Mesothelial cell of epicardium (in vitro differentiated cells): Measurements from ENCODE around the gene NSDHL. TPM values are rescaled to one million over a fixed set of nuclear protein-coding genes. Genes with fewer than 3 reads are reported as not detected.
A peak's percentile ranks its signal among the peaks of the same experiment; 100 is the strongest.
"Not testable (repeated sequence)": the region's sequence is repeated elsewhere in the genome, so short reads cannot be mapped to it uniquely, and the experiment has no call there.

Experiments
- DNase-seq, 2 experiments: peaks; one replicate each; pipeline ENCODE4 v3.0.0; 2021; ENCODE audit warnings: low spot score in 2 of 2; ENCODE audit not compliant: unreplicated experiment in 2 of 2
- H3K27ac Mint-ChIP-seq: 2 replicates; pipeline ENCODE4 v1.8.0; 2021; ENCODE audit warnings: mixed read lengths
- H3K27me3 Mint-ChIP-seq: 2 replicates; pipeline ENCODE4 v1.8.0; 2021; ENCODE audit warnings: low read depth, mixed read lengths
- H3K36me3 Mint-ChIP-seq: 2 replicates; pipeline ENCODE4 v1.8.0; 2021; ENCODE audit warnings: mixed read lengths
- H3K4me1 Mint-ChIP-seq: 2 replicates; pipeline ENCODE4 v1.8.0; 2021; ENCODE audit warnings: mixed read lengths
- H3K4me3 Mint-ChIP-seq: 2 replicates; pipeline ENCODE4 v1.8.0; 2021; ENCODE audit warnings: mild to moderate bottlenecking, moderate library complexity, mixed read lengths
- H3K9me3 Mint-ChIP-seq: 2 replicates; pipeline ENCODE4 v1.8.0; 2021; ENCODE audit warnings: mixed read lengths
- CTCF ChIP-seq: fragments of 200-600 bp; sonication (generic); IDR thresholded peaks from one replicate; pipeline ENCODE4 v1.5.0; 2021; ENCODE audit warnings: antibody characterized with exemption; ENCODE audit not compliant: unreplicated experiment
- total RNA-seq: library from RNA; stranded (reverse); gene quantifications from 3 replicates; pipeline ENCODE4 v1.2.1, GENCODE V29; 2021

NSDHL gene
- 21.0 to 21.4 TPM (median 21.1 TPM) in 3 replicates for total RNA-seq

- Mint-ChIP-seq H3K4me3 (peak within 1 kb of the TSS; percentile 93), H3K9me3 (peaks cover 10% of the 10 kb centered on the region)
Measured at GRCh38 chrX:152830312-152831305, at the start of gene NSDHL, which contains the start of gene CETN2. TSS of gene NSDHL (plus strand) at chrX:152831063. CDS start at chrX:152846325, 15,262 bp downstream. TSS of gene CETN2 (minus strand) at chrX:152830757. CDS start at chrX:152830710, 47 bp downstream.

GRCh38 chrX:152787062-152787461 is 43.8 kb upstream of the NSDHL start:
- DNase-seq, H3K27ac Mint-ChIP-seq, H3K36me3 Mint-ChIP-seq, H3K4me1 Mint-ChIP-seq, H3K4me3 Mint-ChIP-seq, H3K9me3 Mint-ChIP-seq: not testable (repeated sequence)
- peaks cover 12% of the 10 kb centered on the region for H3K27me3 Mint-ChIP-seq

More at GRCh38 chrX:152830312-152831305, at the start of gene NSDHL, which contains the start of gene CETN2:
- Mint-ChIP-seq H3K4me1 (peaks cover 16% of the 10 kb centered on the region), H3K36me3 (peaks cover 11% of the 10 kb centered on the region), H3K27ac (peak within 1 kb of the TSS; percentile 97), H3K27me3 (no peaks in the 10 kb centered on the region)
- peak; percentile 87 to 94 for DNase-seq
- TF ChIP-seq CTCF, result no peak

- Mint-ChIP-seq H3K4me1 (no peaks in the 10 kb centered on the region), H3K36me3 (no peaks in the 10 kb centered on the region)
Measured at GRCh38 chrX:152798945-152799344, 31.9 kb upstream of the NSDHL start.

GRCh38 chrX:152806035-152806434 is 24.8 kb upstream of the NSDHL start:
- Mint-ChIP-seq H3K4me3 (no peak overlapping the region), H3K27me3 (peaks cover 46% of the 10 kb centered on the region), H3K36me3 (no peaks in the 10 kb centered on the region), H3K9me3 (peaks cover 24% of the 10 kb centered on the region), H3K4me1 (no peaks in the 10 kb centered on the region), H3K27ac (no peak overlapping the region)
- TF ChIP-seq CTCF, result no peak
- no peak for DNase-seq

More at GRCh38 chrX:152798945-152799344, 31.9 kb upstream of the NSDHL start:
- H3K9me3 Mint-ChIP-seq, result peaks cover 17% of the 10 kb centered on the region
- no peak overlapping the region for H3K27ac Mint-ChIP-seq
- peaks cover 50% of the 10 kb centered on the region for H3K27me3 Mint-ChIP-seq
- no peak overlapping the region for H3K4me3 Mint-ChIP-seq
- no peak for TF ChIP-seq CTCF
- no peak for DNase-seq

- peaks cover 25% of the 10 kb centered on the region for H3K27me3 Mint-ChIP-seq
- H3K27ac Mint-ChIP-seq, result no peak overlapping the region
- H3K9me3 Mint-ChIP-seq, result peaks cover 14% of the 10 kb centered on the region
- no peaks in the 10 kb centered on the region for H3K4me1 Mint-ChIP-seq
- TF ChIP-seq CTCF, result no peak
- DNase-seq, result no peak
- no peaks in the 10 kb centered on the region for H3K36me3 Mint-ChIP-seq
- H3K4me3 Mint-ChIP-seq, result no peak overlapping the region
Measured at GRCh38 chrX:152810403-152810802, 20.5 kb upstream of the NSDHL start.

GRCh38 chrX:152813206-152813605 is 17.7 kb upstream of the NSDHL start:
- H3K4me1 Mint-ChIP-seq, result no peaks in the 10 kb centered on the region
- H3K27me3 Mint-ChIP-seq, result peaks cover 14% of the 10 kb centered on the region

More at GRCh38 chrX:152813206-152813605, 17.7 kb upstream of the NSDHL start:
- Mint-ChIP-seq H3K9me3 (peaks cover 15% of the 10 kb centered on the region), H3K27ac (no peak overlapping the region), H3K4me3 (no peak overlapping the region), H3K36me3 (no peaks in the 10 kb centered on the region)
- TF ChIP-seq CTCF, result no peak
- no peak for DNase-seq
